IMR-90 (cell line): ENCODE data around the gene USP10. TPM values are rescaled to one million over a fixed set of nuclear protein-coding genes. Genes with fewer than 3 reads are reported as not detected.

ENCODE experiments used
- ATAC-seq: fragments of 200-7000 bp; cut with Tn5 transposase; 2 replicates; pipeline ENCODE4 v1.9.1; 2020; ENCODE audit warnings: low read depth, mild to moderate bottlenecking, moderate library complexity
- BruUV-seq: library from RNA; stranded (reverse); fragments of 400-500 nt; replicated peaks from 2 replicates; lab custom pipeline; 2021; lab: Mats Ljungman, UMichigan
- CTCF ChIA-PET: fragments of 300-600 bp; formaldehyde crosslinking; extraction: SDS; loops from one replicate; lab custom pipeline; 2021; ENCODE audit warnings: antibody characterized with exemption; lab: Yijun Ruan, JAX
- POLR2A ChIA-PET: fragments of 300-600 bp; sonication (Branson Sonifier 250); formaldehyde crosslinking; loops from one replicate; lab custom pipeline; 2022; ENCODE audit warnings: antibody characterized with exemption; ENCODE audit not compliant: unreplicated experiment; lab: Charles Lee
- DNase-seq: peaks from one replicate; pipeline ENCODE4 v3.0.0; 2013
- H2AFZ ChIP-seq: replicated peaks from 2 replicates; pipeline ENCODE3; 2013; ENCODE audit warnings: low read length, mild to moderate bottlenecking; ENCODE audit not compliant: poor library complexity
- H2AK5ac ChIP-seq: 2 replicates; pipeline ENCODE4 v1.6.1; 2013; ENCODE audit warnings: low read depth, low read length, inconsistent platforms
- H2AK9ac ChIP-seq: replicated peaks from 2 replicates; pipeline ENCODE3; 2013; ENCODE audit warnings: mild to moderate bottlenecking, low read depth, low read length, moderate library complexity; ENCODE audit not compliant: poor library complexity
- H2BK120ac ChIP-seq: 2 replicates; pipeline ENCODE4 v1.6.1; 2013; ENCODE audit warnings: low read depth, low read length, inconsistent platforms
- H2BK15ac ChIP-seq: 3 replicates; pipeline ENCODE4 v1.6.1; 2013; ENCODE audit warnings: low read depth, low read length, inconsistent platforms
- H2BK20ac ChIP-seq: 2 replicates; pipeline ENCODE4 v1.6.1; 2013; ENCODE audit warnings: low read depth, mild to moderate bottlenecking, inconsistent platforms, low read length, moderate library complexity
- H2BK5ac ChIP-seq: 2 replicates; pipeline ENCODE4 v1.6.1; 2013; ENCODE audit warnings: mild to moderate bottlenecking, low read depth, low read length, inconsistent platforms; ENCODE audit not compliant: poor library complexity, severe bottlenecking
- H3K14ac ChIP-seq: replicated peaks from 2 replicates; pipeline ENCODE4 v1.6.1; 2013; ENCODE audit warnings: low read depth, low read length, inconsistent platforms
- H3K18ac ChIP-seq: 2 replicates; pipeline ENCODE4 v1.6.1; 2013; ENCODE audit warnings: low read depth, low read length, control low read depth
- H3K23ac ChIP-seq: 2 replicates; pipeline ENCODE4 v1.6.1; 2013; ENCODE audit warnings: low read depth, low read length, inconsistent platforms
- H3K27ac ChIP-seq: 2 replicates; pipeline ENCODE4 v1.5.1; 2013; ENCODE audit warnings: mild to moderate bottlenecking, control low read depth, low read length; ENCODE audit not compliant: insufficient read depth
- H3K27me3 ChIP-seq: 2 replicates; pipeline ENCODE4 v1.6.1; 2013; ENCODE audit warnings: low read length; ENCODE audit not compliant: control insufficient read depth, insufficient read depth
- H3K36me3 ChIP-seq: 2 replicates; pipeline ENCODE4 v1.6.1; 2013; ENCODE audit warnings: low read length, mixed read lengths; ENCODE audit not compliant: control insufficient read depth, insufficient read depth
- H3K4ac ChIP-seq: 2 replicates; pipeline ENCODE4 v1.6.1; 2013; ENCODE audit warnings: low read depth, low read length, inconsistent platforms
- H3K4me1 ChIP-seq: 2 replicates; pipeline ENCODE4 v1.6.1; 2013; ENCODE audit warnings: low read length, mixed read lengths; ENCODE audit not compliant: control insufficient read depth, insufficient read depth
- H3K4me2 ChIP-seq: 2 replicates; pipeline ENCODE4 v1.6.1; 2013; ENCODE audit warnings: low read depth, mild to moderate bottlenecking, control low read depth, low read length, moderate library complexity
- H3K4me3 ChIP-seq: 2 replicates; pipeline ENCODE4 v1.5.1; 2013; ENCODE audit warnings: low read depth, mild to moderate bottlenecking, control low read depth, low read length, moderate library complexity; ENCODE audit not compliant: insufficient read depth
- H3K56ac ChIP-seq: 2 replicates; pipeline ENCODE4 v1.6.1; 2013; ENCODE audit warnings: low read length, inconsistent platforms; ENCODE audit not compliant: insufficient read depth; ENCODE audit errors: extremely low read depth
- H3K79me1 ChIP-seq, 2 experiments: 2 replicates each; pipeline ENCODE4 v1.6.1; 2013; ENCODE audit warnings: low read length in 2 of 2, inconsistent platforms in 1 of 2, low read depth in 1 of 2
- H3K9ac ChIP-seq: 2 replicates; pipeline ENCODE4 v1.6.1; 2013; ENCODE audit warnings: low read depth, low read length, control low read depth
- H3K9me1 ChIP-seq: 2 replicates; pipeline ENCODE4 v1.6.1; 2013; ENCODE audit warnings: low read length, inconsistent platforms; ENCODE audit not compliant: insufficient read depth
- H3K9me3 ChIP-seq: 2 replicates; pipeline ENCODE4 v1.6.1; 2013; ENCODE audit warnings: low read length; ENCODE audit not compliant: control insufficient read depth, insufficient read depth
- H4K20me1 ChIP-seq: 2 replicates; pipeline ENCODE4 v1.6.1; 2013; ENCODE audit warnings: low read length, inconsistent platforms; ENCODE audit not compliant: insufficient read depth
- H4K5ac ChIP-seq: 2 replicates; pipeline ENCODE4 v1.6.1; 2013; ENCODE audit warnings: mild to moderate bottlenecking, low read depth, low read length, control low read depth
- H4K8ac ChIP-seq, 2 experiments: 2 replicates each; pipeline ENCODE4 v1.6.1; 2013; ENCODE audit warnings: low read depth in 2 of 2, low read length in 2 of 2, control low read depth in 1 of 2, inconsistent platforms in 1 of 2
- H4K91ac ChIP-seq: 2 replicates; pipeline ENCODE4 v1.6.1; 2013; ENCODE audit warnings: low read depth, low read length, inconsistent platforms; ENCODE audit not compliant: insufficient read depth
- BHLHE40 ChIP-seq: fragments of 150-350 bp; IDR thresholded peaks from 2 replicates; pipeline ENCODE4 v1.6.1; 2016; ENCODE audit warnings: mild to moderate bottlenecking, low read depth, low read length
- CEBPB ChIP-seq: IDR thresholded peaks from 2 replicates; pipeline ENCODE4 v1.6.1; 2012; ENCODE audit warnings: low read depth, low read length, improper control_type of control experiment
- CHD1 ChIP-seq: IDR thresholded peaks from 2 replicates; pipeline ENCODE4 v1.6.1; 2012; ENCODE audit warnings: low read depth, low read length, improper control_type of control experiment
- FOS ChIP-seq: fragments of 150-350 bp; IDR thresholded peaks from 2 replicates; pipeline ENCODE4 v1.6.1; 2016; ENCODE audit warnings: low read depth, low read length
- MAFK ChIP-seq: IDR thresholded peaks from 2 replicates; pipeline ENCODE4 v1.6.1; 2012; ENCODE audit warnings: low read depth, low read length, improper control_type of control experiment
- MAZ ChIP-seq: IDR thresholded peaks from 2 replicates; pipeline ENCODE4 v1.6.1; 2012; ENCODE audit warnings: low read depth, mild to moderate bottlenecking, low read length, improper control_type of control experiment, moderate library complexity, borderline replicate concordance
- MXI1 ChIP-seq: IDR thresholded peaks from 2 replicates; pipeline ENCODE4 v1.6.1; 2012; ENCODE audit warnings: low read depth, mild to moderate bottlenecking, low read length, moderate library complexity, borderline replicate concordance
- RAD21 ChIP-seq: IDR thresholded peaks from 2 replicates; pipeline ENCODE4 v1.6.1; 2012; ENCODE audit warnings: low read length, improper control_type of control experiment
- RCOR1 ChIP-seq: IDR thresholded peaks from 2 replicates; pipeline ENCODE4 v1.6.1; 2012; ENCODE audit warnings: mild to moderate bottlenecking, low read length, improper control_type of control experiment; ENCODE audit not compliant: insufficient replicate concordance
- SMC3 ChIP-seq: fragments of 150-350 bp; IDR thresholded peaks from 2 replicates; pipeline ENCODE4 v1.6.1; 2016; ENCODE audit warnings: low read depth, mild to moderate bottlenecking, antibody characterized with exemption, low read length, moderate library complexity
- WGBS, 2 experiments: methylation state at CpG; one replicate each; pipeline versions ENCODE4 v1.1.5 to v1.1.7; 2013; ENCODE audit warnings: missing lambda C conversion rate in 2 of 2; ENCODE audit not compliant: insufficient read length in 1 of 2; ENCODE audit errors: extremely low coverage in 2 of 2; 5-methylcytosine and 5-hydroxymethylcytosine counted together
- dilution Hi-C: fragments of 300-500 bp; cut with HindIII; formaldehyde crosslinking; loops from one replicate; pipeline ENCODE4 v1.14.3; 2018; ENCODE audit warnings: low sequenced_read_pairs; ENCODE audit not compliant: unreplicated experiment
- in situ Hi-C: fragments of 300-500 bp; cut with MboI; formaldehyde crosslinking; loops from 3 replicates; pipeline ENCODE4 v1.14.3; 2019; ENCODE audit warnings: low sequenced_read_pairs, inconsistent platforms, mixed read lengths
- intact Hi-C: fragments of 100-400 bp; cut with micrococcal nuclease; formaldehyde crosslinking; loops from 2 replicates; pipeline ENCODE4 v1.10.0; 2022
- polyA plus RNA-seq, 3 experiments: library from polyadenylated mRNA; depleted of rRNA; stranded (reverse); fragments of >200 nt; gene quantifications; 2 replicates each; pipeline ENCODE4 v1.2.3, GENCODE V29; 2012; ENCODE audit warnings: low replicate concordance in 1 of 3
- total RNA-seq: library from RNA; depleted of rRNA; stranded (reverse); fragments of >200 nt; gene quantifications from 2 replicates; pipeline ENCODE4 v1.2.3, GENCODE V29; 2012
- TF ChIP-seq, protein P1 (sequence below): fragments of 150-350 bp; IDR thresholded peaks from 2 replicates; pipeline ENCODE4 v1.6.1; 2017; ENCODE audit warnings: mild to moderate bottlenecking, antibody characterized with exemption, low read length, low read depth
- TF ChIP-seq, protein P2 (sequence below): conservative IDR thresholded peaks from 2 replicates; pipeline ENCODE4 v1.5.1; 2012; ENCODE audit warnings: mild to moderate bottlenecking, low read depth, low read length, improper control_type of control experiment
- TF ChIP-seq, protein P3 (sequence below): fragments of 150-350 bp; IDR thresholded peaks from 2 replicates; pipeline ENCODE4 v1.6.1; 2016; ENCODE audit warnings: low read depth, mild to moderate bottlenecking, low read length, moderate library complexity, borderline replicate concordance

The USP10 gene
- total and polyA plus RNA-seq, 2 of the 4 experiments (the other 2 are of a cell fraction): 54.3 to 79.0 TPM

DNA sequence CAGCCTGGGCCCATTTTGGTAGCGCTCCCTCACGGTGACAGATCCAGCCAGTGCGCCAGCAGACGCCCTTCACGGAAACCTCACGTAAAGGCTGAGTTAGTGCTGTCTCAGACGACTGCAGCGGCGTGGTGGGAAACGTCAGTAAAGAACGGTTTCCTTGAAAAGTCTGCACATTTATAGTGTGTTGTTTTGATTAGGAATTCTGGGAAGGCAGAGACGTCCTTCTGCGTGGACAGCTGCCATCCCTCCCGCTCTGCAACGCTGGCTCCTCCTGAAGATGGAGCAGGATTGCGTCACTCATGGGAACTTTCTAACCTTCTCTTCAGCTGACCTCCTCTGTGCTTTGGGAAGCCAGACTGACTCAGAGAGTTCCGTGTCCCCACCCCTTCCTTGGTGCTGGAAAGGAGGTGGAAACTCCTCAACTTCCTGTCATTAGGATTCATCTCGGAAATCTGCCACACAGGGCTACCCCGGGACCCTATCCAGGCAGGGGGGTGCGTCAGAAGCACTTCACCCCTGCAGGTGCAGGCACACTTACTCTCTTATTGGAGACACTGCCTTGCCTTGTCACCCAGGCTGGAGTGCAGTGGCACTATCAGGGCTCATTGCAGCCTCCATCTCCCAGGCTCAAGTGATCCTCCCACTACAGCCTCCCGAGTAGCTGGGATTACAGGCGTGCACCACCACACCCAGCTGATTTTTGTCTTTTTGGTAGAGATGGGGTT lies 95.7 kb downstream of the USP10 start:
- peak overlapping the region; percentile 56 for H3K9ac ChIP-seq
- no TSS peak for BruUV-seq
- peak overlapping the region; percentile 64 for H3K4me2 ChIP-seq
- H2BK120ac ChIP-seq: peak overlapping the region; percentile 80
- H3K56ac ChIP-seq: peak overlapping the region; percentile 32; the same call in 1 of the 2 replicates
- H3K23ac ChIP-seq: peak overlapping the region; percentile 73
- H3K14ac ChIP-seq: peak overlapping the region; percentile 78
- CTCF ChIA-PET: no interaction called here
- H3K9me1 ChIP-seq: peaks cover 14% of the 10 kb centered on the region
- ATAC-seq (peak; percentile 98), DNase-seq (peak; percentile 100)
- H3K4me1 ChIP-seq: peaks cover 12% of the 10 kb centered on the region
- peak overlapping the region; percentile 71 for H3K27ac ChIP-seq
- in situ Hi-C loops (no loop called here), dilution Hi-C loops (no loop called here), intact Hi-C loops (no loop called here)
- no peaks in the 10 kb centered on the region for H4K20me1 ChIP-seq
- no peak overlapping the region for H2AK9ac ChIP-seq
- peak overlapping the region; percentile 44 for H2AK5ac ChIP-seq
- H4K91ac ChIP-seq: peak overlapping the region; percentile 75
- no peaks in the 10 kb centered on the region for H3K27me3 ChIP-seq
- H2BK15ac ChIP-seq: peak overlapping the region; percentile 35; the same call in 1 of the 3 replicates
- H2BK5ac ChIP-seq: peak overlapping the region; percentile 70
- H3K4ac ChIP-seq: peak overlapping the region; percentile 86
- peak overlapping the region; percentile 52 for H4K5ac ChIP-seq
- H4K8ac ChIP-seq: peak overlapping the region; percentile 5 to 92
- H3K9me3 ChIP-seq: no peaks in the 10 kb centered on the region
- H3K18ac ChIP-seq: peak overlapping the region; percentile 58
- H3K4me3 ChIP-seq: peak overlapping the region; percentile 13; the same call in 1 of the 2 replicates
- H3K79me1 ChIP-seq: no peaks in the 10 kb centered on the region
- POLR2A ChIA-PET: interaction anchor here (0.6 kb wide), 1 partner anchor 31 kb away, joined by 3 read pairs; no protein-coding TSS in a partner anchor
- no peaks in the 10 kb centered on the region for H3K36me3 ChIP-seq
- H2AFZ ChIP-seq: peak overlapping the region; percentile 94
- H2BK20ac ChIP-seq: peak overlapping the region; percentile 73; the same call in 1 of the 2 replicates
- WGBS, 2 experiments: 17% methylated on average over 3 of the region's 22 CpGs; no CpG with 5 or more reads in 1 of the 2 experiments
- TF ChIP-seq FOS (peak; percentile 77), RAD21 (no peak), SMC3 (peak; percentile 13; the same call in 1 of the 2 replicates), MAFK (no peak), CEBPB (peak; percentile 100), MXI1 (peak; percentile 40; the same call in 1 of the 2 replicates), CHD1 (no peak; the same call in 1 of the 2 replicates), MAZ (peak; percentile 11; the same call in 1 of the 2 replicates), BHLHE40 (peak; percentile 12; the same call in 1 of the 2 replicates), RCOR1 (no peak)
- TF ChIP-seq, protein P1, sequence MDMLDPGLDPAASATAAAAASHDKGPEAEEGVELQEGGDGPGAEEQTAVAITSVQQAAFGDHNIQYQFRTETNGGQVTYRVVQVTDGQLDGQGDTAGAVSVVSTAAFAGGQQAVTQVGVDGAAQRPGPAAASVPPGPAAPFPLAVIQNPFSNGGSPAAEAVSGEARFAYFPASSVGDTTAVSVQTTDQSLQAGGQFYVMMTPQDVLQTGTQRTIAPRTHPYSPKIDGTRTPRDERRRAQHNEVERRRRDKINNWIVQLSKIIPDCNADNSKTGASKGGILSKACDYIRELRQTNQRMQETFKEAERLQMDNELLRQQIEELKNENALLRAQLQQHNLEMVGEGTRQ: peak; percentile 49
- TF ChIP-seq, protein P2, sequence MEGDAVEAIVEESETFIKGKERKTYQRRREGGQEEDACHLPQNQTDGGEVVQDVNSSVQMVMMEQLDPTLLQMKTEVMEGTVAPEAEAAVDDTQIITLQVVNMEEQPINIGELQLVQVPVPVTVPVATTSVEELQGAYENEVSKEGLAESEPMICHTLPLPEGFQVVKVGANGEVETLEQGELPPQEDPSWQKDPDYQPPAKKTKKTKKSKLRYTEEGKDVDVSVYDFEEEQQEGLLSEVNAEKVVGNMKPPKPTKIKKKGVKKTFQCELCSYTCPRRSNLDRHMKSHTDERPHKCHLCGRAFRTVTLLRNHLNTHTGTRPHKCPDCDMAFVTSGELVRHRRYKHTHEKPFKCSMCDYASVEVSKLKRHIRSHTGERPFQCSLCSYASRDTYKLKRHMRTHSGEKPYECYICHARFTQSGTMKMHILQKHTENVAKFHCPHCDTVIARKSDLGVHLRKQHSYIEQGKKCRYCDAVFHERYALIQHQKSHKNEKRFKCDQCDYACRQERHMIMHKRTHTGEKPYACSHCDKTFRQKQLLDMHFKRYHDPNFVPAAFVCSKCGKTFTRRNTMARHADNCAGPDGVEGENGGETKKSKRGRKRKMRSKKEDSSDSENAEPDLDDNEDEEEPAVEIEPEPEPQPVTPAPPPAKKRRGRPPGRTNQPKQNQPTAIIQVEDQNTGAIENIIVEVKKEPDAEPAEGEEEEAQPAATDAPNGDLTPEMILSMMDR: no peak
- TF ChIP-seq, protein P3, sequence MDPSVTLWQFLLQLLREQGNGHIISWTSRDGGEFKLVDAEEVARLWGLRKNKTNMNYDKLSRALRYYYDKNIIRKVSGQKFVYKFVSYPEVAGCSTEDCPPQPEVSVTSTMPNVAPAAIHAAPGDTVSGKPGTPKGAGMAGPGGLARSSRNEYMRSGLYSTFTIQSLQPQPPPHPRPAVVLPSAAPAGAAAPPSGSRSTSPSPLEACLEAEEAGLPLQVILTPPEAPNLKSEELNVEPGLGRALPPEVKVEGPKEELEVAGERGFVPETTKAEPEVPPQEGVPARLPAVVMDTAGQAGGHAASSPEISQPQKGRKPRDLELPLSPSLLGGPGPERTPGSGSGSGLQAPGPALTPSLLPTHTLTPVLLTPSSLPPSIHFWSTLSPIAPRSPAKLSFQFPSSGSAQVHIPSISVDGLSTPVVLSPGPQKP: no peak
